Vagina (tissue), 2 donors: Measurements from ENCODE around the gene KCTD1. TPM values are rescaled to one million over a fixed set of nuclear protein-coding genes. Genes with fewer than 3 reads are reported as not detected.

ENCODE experiments used
- DNase-seq, 2 donors: peaks; one replicate each; pipeline ENCODE4 v3.0.0-alpha.2; 2017; ENCODE audit errors: extremely low spot score in 2 of 2
- H3K27ac ChIP-seq: fragments of 200-600 bp; sonication (generic); one replicate; pipeline ENCODE4 v1.5.1; 2019
- H3K27me3 ChIP-seq: fragments of 200-600 bp; sonication (generic); one replicate; pipeline ENCODE4 v1.5.1; 2019
- H3K36me3 ChIP-seq, 2 donors: fragments of 200-600 bp; sonication (generic); one replicate each; pipeline ENCODE4 v1.5.1; 2017 to 2019
- H3K4me1 ChIP-seq: fragments of 200-600 bp; sonication (generic); one replicate; pipeline ENCODE4 v1.5.1; 2019
- H3K4me3 ChIP-seq, 2 donors: fragments of 200-600 bp; sonication (generic); 1 replicate in 1 of 2; 2 replicates in 1 of 2; pipeline ENCODE4 v1.5.1; 2016 to 2019
- H3K9me3 ChIP-seq: fragments of 200-600 bp; sonication (generic); one replicate; pipeline ENCODE4 v1.5.1; 2019
- POLR2A ChIP-seq, 2 donors: fragments of 450-650 bp; IDR thresholded peaks; one replicate each; pipeline ENCODE4 v1.6.1; 2017; ENCODE audit warnings: antibody characterized with exemption in 2 of 2, mild to moderate bottlenecking in 2 of 2, moderate library complexity in 2 of 2
- POLR2AphosphoS5 ChIP-seq, 2 donors: sonication (generic); formaldehyde crosslinking; IDR thresholded peaks; one replicate each; pipeline ENCODE4 v1.9.0; 2017; ENCODE audit warnings: antibody characterized with exemption in 2 of 2, mild to moderate bottlenecking in 2 of 2, low read depth in 1 of 2; ENCODE audit not compliant: insufficient read depth in 1 of 2
- intact Hi-C: fragments of 100-400 bp; cut with DNase I; formaldehyde crosslinking; loops from one replicate; pipeline ENCODE4 v1.15.1; 2023
- total RNA-seq: library from RNA; depleted of rRNA; stranded (reverse); fragments of >200 nt; gene quantifications from one replicate; pipeline ENCODE4 v1.2.3, GENCODE V29; 2016
- TF ChIP-seq, protein P1 (sequence below), 3 experiments: fragments of 450-650 bp in 2 of 3; fragments of 200-600 bp in 1 of 3; sonication (generic) in 1 of 3; IDR thresholded peaks; one replicate each; pipeline ENCODE4 v1.5.1; 2017 to 2019; ENCODE audit warnings: antibody characterized with exemption in 3 of 3, mild to moderate bottlenecking in 2 of 3, moderate library complexity in 2 of 3

The KCTD1 gene
- total RNA-seq, 1 donor from 2014 or later: 46.9 TPM

- no peaks in the 10 kb centered on the region for H3K9me3 ChIP-seq
- intact Hi-C loops: no loop called here
- H3K27me3 ChIP-seq: no peaks in the 10 kb centered on the region
- no peak overlapping the region for H3K4me3 ChIP-seq
- peaks cover 36% of the 10 kb centered on the region for H3K4me1 ChIP-seq
- H3K27ac ChIP-seq: no peak overlapping the region
- DNase-seq: no peak
- no peaks in the 10 kb centered on the region for H3K36me3 ChIP-seq
- TF ChIP-seq, protein P1, sequence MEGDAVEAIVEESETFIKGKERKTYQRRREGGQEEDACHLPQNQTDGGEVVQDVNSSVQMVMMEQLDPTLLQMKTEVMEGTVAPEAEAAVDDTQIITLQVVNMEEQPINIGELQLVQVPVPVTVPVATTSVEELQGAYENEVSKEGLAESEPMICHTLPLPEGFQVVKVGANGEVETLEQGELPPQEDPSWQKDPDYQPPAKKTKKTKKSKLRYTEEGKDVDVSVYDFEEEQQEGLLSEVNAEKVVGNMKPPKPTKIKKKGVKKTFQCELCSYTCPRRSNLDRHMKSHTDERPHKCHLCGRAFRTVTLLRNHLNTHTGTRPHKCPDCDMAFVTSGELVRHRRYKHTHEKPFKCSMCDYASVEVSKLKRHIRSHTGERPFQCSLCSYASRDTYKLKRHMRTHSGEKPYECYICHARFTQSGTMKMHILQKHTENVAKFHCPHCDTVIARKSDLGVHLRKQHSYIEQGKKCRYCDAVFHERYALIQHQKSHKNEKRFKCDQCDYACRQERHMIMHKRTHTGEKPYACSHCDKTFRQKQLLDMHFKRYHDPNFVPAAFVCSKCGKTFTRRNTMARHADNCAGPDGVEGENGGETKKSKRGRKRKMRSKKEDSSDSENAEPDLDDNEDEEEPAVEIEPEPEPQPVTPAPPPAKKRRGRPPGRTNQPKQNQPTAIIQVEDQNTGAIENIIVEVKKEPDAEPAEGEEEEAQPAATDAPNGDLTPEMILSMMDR (IDR thresholded peaks at IDR 0.05): no peak
- no peak for TF ChIP-seq POLR2A (IDR thresholded peaks at IDR 0.05)
- no peak for TF ChIP-seq POLR2AphosphoS5 (IDR thresholded peaks at IDR 0.05; ENCODE audit: insufficient read depth in 1 of 2, low read depth in 1 of 2)
Measured at GRCh38 chr18:26483633-26484032, 64.7 kb downstream of the KCTD1 start.

GRCh38 chr18:26482569-26482968, 65.8 kb downstream of the KCTD1 start:
- Histone ChIP-seq H3K27ac (no peak overlapping the region), H3K36me3 (no peaks in the 10 kb centered on the region), H3K4me3 (no peak overlapping the region), H3K27me3 (no peaks in the 10 kb centered on the region), H3K9me3 (no peaks in the 10 kb centered on the region), H3K4me1 (peaks cover 39% of the 10 kb centered on the region)
- intact Hi-C loops: no loop called here
- no peak for DNase-seq
- TF ChIP-seq POLR2A (IDR thresholded peaks at IDR 0.05): no peak
- TF ChIP-seq, protein P1 (IDR thresholded peaks at IDR 0.05): no peak
- TF ChIP-seq POLR2AphosphoS5 (IDR thresholded peaks at IDR 0.05; ENCODE audit: insufficient read depth in 1 of 2, low read depth in 1 of 2): no peak

GRCh38 chr18:26480897-26481795, 67.2 kb downstream of the KCTD1 start:
- peak overlapping the region; percentile 18 for H3K27ac ChIP-seq
- TF ChIP-seq POLR2A (IDR thresholded peaks at IDR 0.05) (no peak), POLR2AphosphoS5 (IDR thresholded peaks at IDR 0.05; ENCODE audit: insufficient read depth in 1 of 2, low read depth in 1 of 2) (no peak)
- TF ChIP-seq, protein P1 (IDR thresholded peaks at IDR 0.05): no peak

DNA sequence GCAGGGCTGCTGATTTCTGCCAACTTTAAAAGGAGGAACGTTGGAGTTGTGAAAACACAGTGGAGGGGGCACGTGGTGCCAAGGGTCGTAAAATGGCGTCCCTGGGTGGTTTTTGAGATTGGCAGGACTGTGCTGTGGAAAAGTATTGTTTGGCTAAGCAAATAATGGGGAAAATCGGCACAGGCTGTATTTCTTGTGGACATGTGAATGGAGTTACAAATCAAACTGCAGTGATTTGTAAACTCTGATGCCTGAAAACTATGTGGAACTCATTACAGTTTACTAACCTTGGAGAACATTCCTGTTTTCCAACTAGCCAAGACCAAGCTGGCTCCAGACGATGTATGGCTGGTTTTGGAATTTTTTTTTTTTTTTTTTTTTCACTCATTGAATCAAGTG, 68.7 kb downstream of the KCTD1 start:
- TF ChIP-seq, protein P1 (IDR thresholded peaks at IDR 0.05): no peak
- no peak for TF ChIP-seq POLR2AphosphoS5 (IDR thresholded peaks at IDR 0.05; ENCODE audit: insufficient read depth in 1 of 2, low read depth in 1 of 2)
- TF ChIP-seq POLR2A (IDR thresholded peaks at IDR 0.05): no peak
- no peak for DNase-seq
- Histone ChIP-seq H3K4me1 (peaks cover 39% of the 10 kb centered on the region), H3K4me3 (peak overlapping the region in 1 of 2 donors; percentile 21), H3K27me3 (no peaks in the 10 kb centered on the region), H3K27ac (peak overlapping the region; percentile 74), H3K9me3 (no peaks in the 10 kb centered on the region), H3K36me3 (no peaks in the 10 kb centered on the region)
- intact Hi-C loops: no loop called here

More at GRCh38 chr18:26480897-26481795, 67.2 kb downstream of the KCTD1 start:
- Histone ChIP-seq H3K27me3 (no peaks in the 10 kb centered on the region), H3K9me3 (no peaks in the 10 kb centered on the region), H3K36me3 (no peaks in the 10 kb centered on the region), H3K4me3 (no peak overlapping the region), H3K4me1 (peaks cover 39% of the 10 kb centered on the region)
- intact Hi-C loops: no loop called here
- no peak for DNase-seq
